ENCODE data around the gene FTSJ1.
"Not testable (repeated sequence)": the region's sequence is repeated elsewhere in the genome, so short reads cannot be mapped to it uniquely, and the experiment has no call there.

FTSJ1 gene, protein sequence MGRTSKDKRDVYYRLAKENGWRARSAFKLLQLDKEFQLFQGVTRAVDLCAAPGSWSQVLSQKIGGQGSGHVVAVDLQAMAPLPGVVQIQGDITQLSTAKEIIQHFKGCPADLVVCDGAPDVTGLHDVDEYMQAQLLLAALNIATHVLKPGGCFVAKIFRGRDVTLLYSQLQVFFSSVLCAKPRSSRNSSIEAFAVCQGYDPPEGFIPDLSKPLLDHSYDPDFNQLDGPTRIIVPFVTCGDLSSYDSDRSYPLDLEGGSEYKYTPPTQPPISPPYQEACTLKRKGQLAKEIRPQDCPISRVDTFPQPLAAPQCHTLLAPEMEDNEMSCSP

DNA sequence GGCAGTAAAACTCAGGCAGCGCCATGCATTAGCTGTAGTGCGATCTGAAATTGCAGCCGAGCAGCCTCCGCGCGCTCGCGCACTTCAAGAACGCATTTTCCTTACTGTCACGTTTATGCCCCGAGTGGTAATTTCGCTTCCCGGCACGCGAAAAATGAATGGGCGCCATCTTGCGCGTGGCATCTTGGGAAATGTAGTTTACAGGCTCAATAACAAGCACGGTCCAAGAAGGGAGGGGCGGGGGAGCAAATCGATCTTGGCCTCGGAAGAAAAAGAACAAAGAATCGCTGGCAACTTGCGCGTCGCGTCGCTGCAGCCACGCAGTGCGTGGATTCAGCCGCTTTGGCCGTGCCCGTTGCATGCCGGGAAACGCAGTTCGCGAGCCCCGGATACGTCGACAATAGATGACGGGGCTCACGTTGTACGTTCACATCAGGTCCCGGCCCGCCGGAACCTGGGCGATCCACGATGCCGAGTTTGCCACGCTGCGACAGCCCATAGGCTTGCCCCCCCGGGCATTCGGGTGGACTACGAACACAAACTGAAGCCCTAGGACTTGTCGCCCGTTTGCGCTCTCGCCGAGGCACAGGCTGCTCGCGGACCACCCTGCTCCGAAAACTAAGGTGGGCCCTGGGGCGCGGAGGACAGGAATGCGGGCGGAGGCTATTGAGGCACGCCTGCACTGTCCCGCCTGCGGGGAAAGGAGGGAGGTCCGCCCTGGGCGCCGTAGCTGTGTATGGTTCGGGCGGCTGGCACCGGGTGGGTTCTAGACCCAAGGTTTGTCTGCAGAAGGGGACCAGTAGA, at the start of gene FTSJ1:
TSS of gene FTSJ1 (plus strand) at position 426 of the 804 bp plus-strand sequence. CDS start 1,849 bp downstream, outside the sequence.
- DNase-seq: peak; percentile 85

DNA sequence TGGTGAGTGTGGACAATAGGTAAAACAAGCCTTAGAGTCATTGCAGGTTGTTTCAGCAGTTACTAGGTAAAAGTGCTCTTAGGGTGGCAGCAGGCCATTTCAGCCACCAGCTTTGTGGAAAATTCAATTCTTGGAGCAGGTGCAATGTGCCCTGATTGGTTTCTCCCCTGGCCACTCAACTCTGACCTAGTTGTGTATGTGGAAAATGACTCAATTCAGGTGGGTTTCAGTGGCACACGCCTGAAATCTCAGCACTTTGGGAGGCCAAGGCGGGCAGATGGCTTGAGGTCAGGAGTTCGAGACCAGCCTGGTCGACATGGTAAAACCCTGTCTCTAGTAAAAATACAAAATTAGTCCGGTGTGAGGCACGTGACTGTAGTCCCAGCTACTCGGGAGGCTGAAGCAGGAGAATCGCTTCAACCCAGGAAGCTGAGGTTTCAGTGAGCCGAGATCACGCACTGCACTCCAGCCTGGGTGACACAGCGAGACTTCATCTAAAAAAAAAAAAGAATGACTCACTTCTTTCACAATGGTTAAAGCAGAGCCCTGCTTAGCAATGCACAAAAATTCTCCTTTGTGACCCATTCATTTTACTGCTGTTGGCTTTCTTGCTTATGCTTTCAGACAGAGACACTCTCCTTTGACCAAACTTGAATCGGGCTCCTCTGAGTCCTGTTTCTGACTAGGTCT, 48.8 kb upstream of the FTSJ1 start:
- DNase-seq: not testable (repeated sequence)

DNA sequence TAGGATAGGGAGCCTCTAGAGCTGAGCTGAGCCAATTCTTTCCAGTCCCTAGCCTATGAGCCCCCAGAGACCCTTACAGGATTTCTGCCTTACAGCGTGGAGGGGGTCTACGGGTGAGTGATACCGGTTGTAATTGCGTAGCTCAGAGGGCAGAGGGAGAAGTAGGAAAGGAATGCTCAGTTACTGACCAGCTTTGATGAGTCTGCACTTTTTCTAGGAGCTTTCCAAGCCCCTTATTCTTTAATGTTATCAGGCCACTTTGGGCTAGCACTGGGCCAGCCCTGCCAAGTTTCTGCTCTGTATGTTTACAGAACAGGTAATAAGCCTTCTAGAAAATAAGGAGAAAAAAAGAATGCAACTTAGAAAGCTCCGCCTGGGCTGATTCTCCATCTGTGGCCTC, 46.4 kb upstream of the FTSJ1 start:
- DNase-seq: not testable (repeated sequence)

DNA sequence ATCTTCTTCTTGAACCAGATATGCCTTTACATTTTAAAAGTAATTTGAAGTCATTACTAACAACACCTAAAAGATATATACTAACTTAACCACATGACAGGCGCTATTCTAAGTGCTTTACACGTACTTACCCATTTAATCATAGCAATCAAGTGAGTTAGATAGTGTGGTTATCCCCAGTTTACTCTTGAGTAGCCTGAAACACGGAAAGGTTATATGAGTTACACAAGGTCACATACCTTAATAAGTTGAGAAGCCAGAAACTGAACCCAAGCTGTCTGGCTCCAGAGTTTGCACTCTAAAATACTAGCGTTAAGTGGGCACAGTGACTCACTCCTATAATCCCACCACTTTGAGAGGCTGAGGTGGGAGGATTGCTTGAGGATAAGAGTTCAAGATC, 45.8 kb upstream of the FTSJ1 start:
- not testable (repeated sequence) for DNase-seq

DNA sequence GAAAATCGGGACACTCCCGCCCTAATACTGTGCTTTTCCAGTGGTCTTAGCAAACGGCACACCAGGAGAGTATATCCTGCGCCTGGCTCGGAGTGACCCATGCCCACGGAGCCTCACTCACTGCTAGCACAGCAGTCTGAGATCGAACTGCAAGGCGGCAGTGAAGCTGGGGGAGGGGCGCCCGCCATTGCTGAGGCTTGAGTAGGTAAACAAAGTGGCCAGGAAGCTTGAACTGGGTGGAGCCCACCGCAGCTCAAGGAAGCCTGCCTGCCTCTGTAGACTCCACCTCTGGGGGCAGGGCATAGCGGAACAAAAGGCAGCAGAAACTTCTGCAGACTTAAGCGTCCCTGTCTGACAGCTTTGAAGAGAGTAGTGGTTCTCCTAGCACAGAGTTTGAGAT, 42.3 kb upstream of the FTSJ1 start:
- peak; percentile 42 for DNase-seq

DNA sequence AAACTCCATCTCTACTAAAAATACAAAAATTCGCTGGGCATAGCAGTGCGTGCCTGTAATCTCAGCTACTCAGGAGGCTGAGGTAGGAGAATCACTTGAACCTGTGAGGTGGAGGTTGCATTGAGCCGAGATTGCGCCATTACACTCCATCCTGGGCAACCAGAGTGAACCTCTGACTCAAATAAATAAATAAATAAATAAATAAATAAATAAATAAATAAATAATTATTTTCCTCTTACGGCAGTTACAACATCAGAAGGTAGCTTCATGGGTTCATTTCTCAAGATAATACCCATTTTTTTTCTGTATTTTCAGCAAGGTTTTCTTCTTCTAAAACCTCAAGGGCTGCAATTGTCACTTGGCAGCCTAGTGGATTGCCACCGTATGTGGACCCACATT, 28.8 kb upstream of the FTSJ1 start:
- DNase-seq: not testable (repeated sequence)

DNA sequence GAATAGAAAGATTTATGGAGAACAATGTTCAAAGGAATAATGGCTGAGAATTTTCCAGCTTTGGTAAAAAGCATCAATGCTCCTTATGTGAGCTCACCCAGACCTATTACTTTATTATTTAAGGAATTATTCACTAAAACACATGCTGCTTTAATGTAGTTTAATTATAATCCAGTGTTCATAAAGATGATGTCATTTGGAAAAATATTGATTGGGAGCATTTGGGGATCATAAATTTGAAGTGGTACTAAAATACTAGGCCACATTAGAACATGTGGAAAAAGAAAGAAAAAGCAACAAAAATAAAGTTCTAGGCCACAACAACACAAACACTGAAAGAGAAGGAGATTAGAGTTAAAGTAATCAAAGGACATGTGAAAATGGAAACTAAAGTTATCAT, 25.9 kb upstream of the FTSJ1 start:
- DNase-seq: no peak

DNA sequence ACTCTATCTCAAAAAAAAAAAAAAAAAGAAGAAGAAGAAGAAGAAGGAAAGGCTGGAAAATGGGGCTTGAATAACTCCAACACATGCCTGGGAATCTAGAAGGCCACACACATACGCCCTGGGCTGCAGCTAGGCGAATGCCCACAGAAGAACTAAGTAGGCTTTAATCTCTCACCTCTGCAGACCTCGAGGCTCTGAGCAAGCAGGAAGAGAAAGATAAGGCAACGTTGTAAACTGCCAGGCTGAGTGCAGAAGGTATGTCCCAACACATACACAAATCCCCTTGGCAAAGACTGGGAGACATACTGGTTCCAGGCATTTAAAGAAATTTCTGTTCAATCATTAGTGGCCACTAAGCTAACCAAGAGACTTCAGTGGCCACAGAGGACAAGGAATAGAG, 24.3 kb upstream of the FTSJ1 start:
- DNase-seq: no peak

DNA sequence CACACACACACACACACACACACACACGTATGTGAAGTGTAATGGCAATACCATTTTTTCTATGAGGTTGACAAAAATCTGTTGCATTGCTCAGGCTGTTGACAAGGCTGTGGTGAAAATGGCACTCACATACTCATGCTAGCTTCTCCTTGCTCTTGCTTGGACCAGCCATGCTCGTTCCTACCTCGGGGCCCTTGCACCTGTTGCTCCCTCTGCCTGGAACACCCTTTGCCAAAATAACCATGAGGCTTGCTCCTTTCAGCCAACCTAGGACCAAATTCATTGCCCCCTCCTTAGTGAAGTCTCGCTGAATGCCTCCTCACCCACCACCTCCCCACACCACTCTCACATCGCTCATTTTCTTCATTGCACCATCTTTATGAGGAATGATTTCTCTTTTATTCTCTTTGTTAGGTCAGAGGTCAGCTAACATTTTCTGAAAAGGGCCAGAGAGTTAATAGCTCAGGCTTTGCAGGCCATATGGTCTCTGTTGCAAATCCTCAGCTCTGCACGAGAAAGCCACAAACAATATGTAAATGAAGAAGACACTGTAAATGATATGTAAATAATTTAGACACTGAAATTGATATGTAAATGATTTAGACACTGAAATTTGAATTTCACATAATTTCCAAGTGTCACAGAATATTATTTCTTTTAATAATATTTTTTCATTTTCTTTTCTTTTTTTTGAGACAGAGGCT, 19.2 kb upstream of the FTSJ1 start:
- no peak for DNase-seq

DNA sequence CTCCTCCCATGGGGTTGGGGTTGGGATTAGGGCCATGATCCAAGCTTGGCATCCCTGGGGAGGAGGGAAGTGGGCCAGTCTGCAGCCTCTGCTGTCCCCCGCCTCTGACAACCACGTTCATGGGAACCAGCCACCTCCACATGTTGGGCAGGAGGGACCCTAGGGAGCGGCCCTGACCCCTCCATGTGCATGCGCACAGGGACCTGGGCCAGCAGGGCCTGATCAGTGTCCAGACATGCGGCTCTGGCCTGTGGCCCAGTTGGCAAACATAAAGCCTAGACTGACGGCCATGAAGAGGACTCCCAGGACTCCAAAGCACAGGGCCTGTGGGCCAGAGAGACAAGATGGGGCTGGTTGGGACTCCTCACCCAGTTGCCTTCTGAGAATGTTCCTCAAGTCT, 17.3 kb upstream of the FTSJ1 start:
- DNase-seq: no peak

DNA sequence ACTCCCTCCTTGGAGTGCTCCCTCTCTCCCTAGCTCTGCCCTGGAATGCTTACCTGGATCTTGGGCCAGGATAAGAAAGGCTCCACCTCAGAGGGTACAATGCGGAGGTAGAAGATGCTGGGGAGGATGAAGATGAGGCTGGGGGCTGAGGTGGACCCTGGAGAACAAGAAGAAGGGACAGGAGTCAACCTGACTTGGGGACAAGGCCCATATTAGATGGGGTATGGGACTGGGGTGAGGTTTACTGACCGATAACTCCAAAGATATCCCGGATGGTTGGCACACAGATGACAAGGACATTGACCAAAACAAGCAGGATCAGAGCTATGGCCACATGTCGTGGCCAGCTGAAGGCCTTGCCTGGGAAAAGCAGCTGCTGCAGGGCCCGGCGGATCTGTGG, 16.5 kb upstream of the FTSJ1 start:
- no peak for DNase-seq

DNA sequence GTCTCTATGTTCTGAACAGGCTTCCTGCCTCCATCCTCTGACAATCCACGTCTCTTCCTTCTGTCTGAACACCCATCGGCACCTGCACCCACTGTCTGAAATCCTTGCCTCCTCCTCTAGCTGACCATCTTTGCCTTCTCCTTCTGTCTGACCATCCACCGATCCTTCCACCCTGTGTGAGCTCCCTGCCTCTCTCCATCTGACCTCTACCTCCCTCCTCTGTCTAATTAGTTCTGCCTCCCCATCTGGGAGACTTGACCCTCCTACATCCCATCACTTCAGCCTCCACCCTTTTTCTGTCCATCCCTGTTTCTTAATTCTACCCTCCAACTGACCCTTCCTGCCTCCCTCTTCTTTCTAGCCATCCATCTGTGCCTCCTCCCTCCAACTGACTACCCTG, 16.0 kb upstream of the FTSJ1 start:
- DNase-seq: no peak

DNA sequence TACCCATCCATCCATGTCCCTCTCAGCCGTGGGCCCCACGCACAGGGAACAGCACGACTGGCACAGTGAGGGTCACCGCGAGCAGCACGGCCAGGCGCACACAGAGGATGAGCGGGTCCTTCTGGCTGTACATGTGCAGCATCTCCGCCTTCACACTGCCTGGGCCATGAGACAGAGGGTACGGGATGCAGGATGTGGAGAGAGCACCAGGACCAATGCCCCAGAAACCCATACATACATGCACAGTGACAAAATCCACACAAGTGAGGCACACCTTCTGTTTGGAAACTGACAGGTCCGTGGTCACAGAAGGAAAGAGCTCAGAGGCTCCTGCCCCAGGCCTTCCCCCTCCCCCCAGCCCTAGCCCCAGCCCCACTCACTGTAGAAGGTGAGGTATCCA, 15.4 kb upstream of the FTSJ1 start:
- no peak for DNase-seq

DNA sequence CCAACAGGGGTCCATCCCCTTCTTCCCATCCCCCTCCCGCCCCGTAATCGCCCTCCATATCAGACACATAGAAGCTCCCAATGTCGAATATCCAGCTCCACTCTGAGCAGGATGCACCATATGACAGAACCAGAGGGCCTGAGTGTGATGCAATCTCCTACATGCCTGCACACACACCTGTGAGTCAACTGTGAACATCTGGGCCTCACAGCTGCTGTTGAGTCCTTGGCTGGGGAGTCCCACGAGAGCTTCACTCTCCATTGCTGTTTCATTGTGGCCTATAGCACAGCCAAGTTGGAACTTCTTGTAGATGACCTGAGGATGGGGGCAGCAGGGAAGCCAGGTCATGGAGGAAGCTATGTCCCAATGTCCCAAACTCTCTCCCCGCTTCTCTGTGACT, 14.2 kb upstream of the FTSJ1 start:
- DNase-seq: no peak

DNA sequence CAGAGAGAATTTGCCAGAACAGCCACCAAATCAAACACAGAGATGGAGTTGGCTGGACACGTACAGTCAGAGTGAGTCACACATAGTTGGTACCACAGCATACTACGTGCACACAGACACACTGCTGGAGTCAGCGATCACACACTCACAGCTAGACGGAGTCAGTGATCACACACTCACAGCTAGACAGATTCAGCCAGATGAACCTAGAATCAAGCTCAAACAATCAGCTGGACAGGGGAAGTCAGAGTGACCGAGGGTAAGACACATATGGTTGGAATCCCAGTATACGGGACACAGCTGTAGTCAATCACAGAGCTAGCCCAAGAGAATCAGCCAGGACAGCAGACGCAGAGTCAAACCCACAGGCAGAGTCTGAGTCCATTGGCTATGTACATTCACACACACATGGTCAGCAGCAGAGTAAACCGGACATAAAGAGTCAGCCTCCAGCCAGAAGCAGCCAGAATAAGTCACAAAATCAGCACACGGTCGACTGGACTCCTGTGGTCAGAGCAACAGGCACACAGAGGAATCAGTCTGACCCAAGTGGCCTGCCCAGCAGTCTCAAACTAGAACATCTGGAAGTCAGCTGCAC, 10.6 kb upstream of the FTSJ1 start:
- DNase-seq: no peak

DNA sequence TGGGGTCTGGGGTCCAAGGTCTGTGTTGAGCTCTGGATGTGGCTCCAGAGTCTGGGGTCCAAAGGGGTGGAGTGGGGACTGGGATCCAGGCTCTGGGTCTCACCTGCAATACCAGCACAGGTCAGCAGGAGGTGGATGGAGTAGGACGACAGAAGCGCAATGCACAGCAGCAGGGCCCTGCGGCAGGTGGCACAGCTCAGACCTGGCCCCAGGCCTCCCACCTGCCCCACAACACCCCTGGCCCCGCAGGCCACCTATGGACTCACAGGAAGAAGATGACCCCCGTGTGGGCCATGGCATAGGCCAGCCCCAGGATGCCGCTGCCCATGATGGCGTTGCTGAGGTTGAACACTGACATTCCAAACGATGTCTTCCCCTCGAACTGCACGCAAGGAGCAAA, 9.3 kb upstream of the FTSJ1 start:
- DNase-seq: no peak

DNA sequence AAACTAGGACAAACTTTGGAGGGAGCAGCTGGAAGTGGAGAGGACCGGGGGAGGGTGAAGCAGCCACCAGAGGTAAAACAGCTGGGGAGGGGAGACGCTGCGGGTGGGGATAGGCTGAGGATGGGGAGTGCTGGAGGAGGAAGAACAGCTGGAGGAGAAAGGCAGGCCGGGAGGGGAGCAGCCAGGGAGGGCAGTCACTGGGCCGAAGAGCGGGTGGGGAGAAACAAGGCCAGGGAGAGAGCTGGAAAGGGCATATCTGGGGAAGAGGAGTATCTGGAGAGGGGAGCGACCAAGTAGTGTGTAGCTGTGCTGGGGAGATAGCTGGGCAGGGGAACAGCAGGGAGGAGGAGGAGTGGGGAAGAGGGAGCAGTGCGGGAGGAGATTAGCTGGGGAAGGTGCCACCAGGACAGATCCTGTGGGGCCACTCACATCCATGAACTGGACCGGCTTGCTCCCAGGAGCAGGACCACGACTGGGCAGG, 8.7 kb upstream of the FTSJ1 start:
- no peak for DNase-seq

DNA sequence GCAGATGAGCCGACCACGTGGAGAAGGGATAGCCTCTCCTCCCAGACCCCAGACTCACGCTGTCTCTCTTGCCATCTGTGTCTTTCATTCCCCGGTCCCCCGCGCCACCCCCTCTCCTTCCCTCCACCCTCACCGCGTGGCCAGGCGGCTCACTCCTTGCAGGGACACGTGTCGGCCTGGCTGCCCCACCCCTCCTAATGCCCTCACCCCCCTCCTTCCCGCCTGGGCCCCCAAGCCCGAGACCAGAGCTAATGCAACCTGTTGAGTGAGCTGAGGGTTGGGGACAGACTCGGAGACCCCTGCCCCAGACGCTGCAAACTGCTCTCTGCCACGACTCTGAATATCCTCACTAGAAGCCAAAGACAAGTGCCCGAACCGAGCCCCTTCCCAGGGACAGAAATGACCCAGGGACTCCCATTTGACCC, 7.7 kb upstream of the FTSJ1 start:
- DNase-seq: peak; percentile 16

DNA sequence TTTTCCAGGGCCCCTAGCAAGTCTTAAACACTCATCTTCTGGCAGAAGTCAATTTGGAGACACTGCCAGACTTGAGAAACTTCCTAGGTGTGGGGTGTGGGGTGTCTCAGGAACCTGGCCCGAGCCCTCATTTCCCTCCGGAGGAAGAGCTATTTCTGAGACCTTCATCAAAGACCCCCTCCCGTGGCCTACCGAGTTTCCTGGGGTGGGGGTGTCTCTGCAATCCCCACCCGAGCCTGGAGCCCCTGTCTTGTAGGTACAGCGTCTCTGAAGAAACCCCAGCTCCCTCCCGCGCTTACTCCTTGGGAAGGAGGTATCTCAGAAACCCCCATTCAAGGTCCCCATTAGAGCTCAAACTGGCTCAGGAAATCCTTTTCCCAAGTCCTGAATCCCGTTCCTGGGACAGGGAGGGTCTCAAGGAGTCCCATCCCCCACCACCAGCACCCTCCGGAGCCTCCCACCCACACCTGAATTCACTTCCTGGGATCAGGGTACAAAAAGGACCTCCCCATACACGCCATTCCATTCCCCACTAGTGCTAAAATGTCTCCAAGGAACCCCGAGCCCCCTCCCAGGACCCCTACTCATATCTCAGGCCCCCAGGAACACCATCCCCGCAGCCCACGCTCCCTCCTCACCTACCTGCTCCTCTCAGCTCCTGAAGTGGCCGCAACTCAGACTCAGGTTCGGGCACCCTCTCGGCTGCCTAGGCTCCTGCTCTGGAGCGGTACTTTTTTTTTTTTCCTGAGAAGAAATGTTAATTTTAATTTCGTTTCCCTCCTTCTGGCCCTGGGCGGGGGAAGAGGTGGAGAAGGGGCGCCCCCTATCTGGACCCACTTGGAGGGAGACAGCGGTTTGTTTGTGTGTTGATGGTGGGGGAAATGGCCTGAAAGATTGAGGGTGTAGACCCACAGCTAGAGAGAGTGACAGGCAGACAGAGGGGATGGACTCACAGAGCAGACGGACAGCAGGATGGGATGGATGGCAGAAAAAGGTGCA, 7.0 kb upstream of the FTSJ1 start:
- peak; percentile 32 for DNase-seq

DNA sequence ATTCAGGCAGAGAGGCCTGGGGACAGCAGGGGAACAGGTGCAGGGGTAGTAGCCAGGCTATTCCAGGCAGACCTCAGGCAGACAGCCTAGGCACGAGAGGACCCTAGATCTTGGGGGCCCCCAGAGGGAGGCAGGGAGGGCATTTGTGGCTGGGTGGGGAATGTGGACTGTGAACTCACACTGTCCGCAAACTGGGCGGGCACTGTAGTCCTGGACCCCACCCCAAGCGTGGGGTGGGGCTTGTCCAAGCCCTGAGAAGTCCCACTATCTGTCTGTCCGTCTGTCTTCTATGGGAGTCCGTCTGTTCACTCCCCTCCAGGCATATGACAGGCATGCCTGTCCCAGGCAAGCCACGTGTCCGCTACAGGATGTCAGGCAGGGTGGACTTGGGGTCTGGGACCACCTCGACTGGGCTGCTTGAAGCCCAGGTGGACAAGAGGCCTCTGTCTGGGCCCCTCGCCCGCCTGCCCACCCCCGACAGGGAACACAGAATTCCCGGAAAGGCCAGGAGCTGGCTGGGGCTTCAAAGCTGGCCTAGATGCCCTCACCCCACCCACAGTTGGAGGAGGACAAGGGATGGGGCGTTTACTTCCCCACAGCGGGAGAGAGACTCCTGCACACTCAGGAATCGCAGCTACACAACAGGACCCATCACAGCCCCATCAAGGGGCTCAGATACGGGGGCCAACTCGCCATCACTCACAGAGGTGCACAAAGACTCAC, 5.7 kb upstream of the FTSJ1 start, which contains the start of gene SLC38A5:
TSS of gene SLC38A5 (minus strand) at position 151 of the 723 bp plus-strand sequence. CDS start 2,336 bp downstream, outside the sequence.
- DNase-seq: no peak

DNA sequence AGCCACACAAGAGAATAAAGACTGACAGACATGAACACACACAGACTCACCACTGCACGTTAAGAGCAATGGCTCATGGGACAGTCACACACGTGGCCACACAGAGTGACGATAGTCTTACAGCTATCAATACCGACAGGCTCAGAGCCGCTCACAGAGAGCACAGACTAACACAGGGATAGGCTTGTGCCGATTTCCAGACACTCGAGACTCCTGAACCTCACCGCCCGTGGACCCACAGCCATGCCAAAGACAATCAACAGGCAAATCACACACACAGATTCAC, 5.2 kb upstream of the FTSJ1 start:
- DNase-seq: no peak

Measured in activated effector memory CD4-positive, alpha-beta T cell treated with Interleukin-2 at 50 U/mL for 16 hours (primary cell).